Large intestine (tissue), 3 donors: Measurements from ENCODE around the gene CYSLTR2. TPM values are rescaled to one million over a fixed set of nuclear protein-coding genes. Genes with fewer than 3 reads are reported as not detected.
"Not testable (repeated sequence)": the region's sequence is repeated elsewhere in the genome, so short reads cannot be mapped to it uniquely, and the experiment has no call there.

Experiments
- DNase-seq, 2 donors: peaks; one replicate each; pipeline versions ENCODE4 v3.0.0 to v3.0.0-alpha.2; 2013
- H3K27ac ChIP-seq: one replicate; pipeline ENCODE4 v1.5.1; 2013; ENCODE audit warnings: low read length
- H3K27me3 ChIP-seq: 2 replicates; pipeline ENCODE4 v1.6.1; 2013; ENCODE audit warnings: low read length; ENCODE audit not compliant: control insufficient read depth, insufficient read depth
- H3K36me3 ChIP-seq: 2 replicates; pipeline ENCODE4 v1.6.1; 2013; ENCODE audit warnings: low read length; ENCODE audit not compliant: control insufficient read depth, insufficient read depth
- H3K4me1 ChIP-seq: one replicate; pipeline ENCODE4 v1.6.1; 2013; ENCODE audit warnings: low read length; ENCODE audit not compliant: control insufficient read depth, insufficient read depth
- H3K4me3 ChIP-seq: one replicate; pipeline ENCODE4 v1.5.1; 2013; ENCODE audit warnings: low read length
- H3K9me3 ChIP-seq: one replicate; pipeline ENCODE4 v1.6.1; 2013; ENCODE audit warnings: mild to moderate bottlenecking, low read depth, low read length, moderate library complexity; ENCODE audit not compliant: control insufficient read depth
- WGBS: methylation state at CpG from one replicate; pipeline ENCODE4 v1.1.5; 2013; ENCODE audit warnings: low lambda C conversion rate; ENCODE audit not compliant: insufficient coverage; 5-methylcytosine and 5-hydroxymethylcytosine counted together
- polyA plus RNA-seq: library from polyadenylated mRNA; unstranded; fragments of 120-200 nt; gene quantifications from one replicate; pipeline ENCODE4 v1.2.1, GENCODE V29; 2013

The CYSLTR2 gene
- polyA plus RNA-seq, 1 donor = 3.5 TPM

DNA sequence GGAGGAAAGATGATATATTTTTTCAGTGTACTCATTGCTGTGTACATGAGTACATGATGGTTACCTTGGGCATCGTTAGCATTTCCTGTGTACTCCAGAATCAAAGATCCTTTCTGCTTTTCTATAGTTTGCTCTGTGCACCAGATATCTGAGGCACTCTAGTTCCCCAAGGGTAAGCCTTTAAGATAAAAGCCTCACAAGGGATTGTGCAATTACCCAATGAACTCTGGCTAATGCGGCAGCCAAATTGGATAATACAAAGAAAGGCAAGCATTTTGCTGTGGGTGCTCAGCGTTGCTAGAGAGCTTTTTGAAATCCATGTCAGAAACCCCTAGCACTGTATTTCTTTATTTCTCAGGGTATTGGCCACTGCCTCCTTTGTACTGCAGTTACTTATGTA is 2.9 kb downstream of the CYSLTR2 start:
- no CpG with 5 or more reads among the region's 3 CpGs for WGBS
- Histone ChIP-seq H3K27me3 (no peaks in the 10 kb centered on the region), H3K27ac (peak overlapping the region; percentile 10), H3K36me3 (no peaks in the 10 kb centered on the region), H3K4me1 (peaks cover 2% of the 10 kb centered on the region), H3K9me3 (no peaks in the 10 kb centered on the region), H3K4me3 (no peak overlapping the region)
- DNase-seq = peak; percentile 35 to 81

DNA sequence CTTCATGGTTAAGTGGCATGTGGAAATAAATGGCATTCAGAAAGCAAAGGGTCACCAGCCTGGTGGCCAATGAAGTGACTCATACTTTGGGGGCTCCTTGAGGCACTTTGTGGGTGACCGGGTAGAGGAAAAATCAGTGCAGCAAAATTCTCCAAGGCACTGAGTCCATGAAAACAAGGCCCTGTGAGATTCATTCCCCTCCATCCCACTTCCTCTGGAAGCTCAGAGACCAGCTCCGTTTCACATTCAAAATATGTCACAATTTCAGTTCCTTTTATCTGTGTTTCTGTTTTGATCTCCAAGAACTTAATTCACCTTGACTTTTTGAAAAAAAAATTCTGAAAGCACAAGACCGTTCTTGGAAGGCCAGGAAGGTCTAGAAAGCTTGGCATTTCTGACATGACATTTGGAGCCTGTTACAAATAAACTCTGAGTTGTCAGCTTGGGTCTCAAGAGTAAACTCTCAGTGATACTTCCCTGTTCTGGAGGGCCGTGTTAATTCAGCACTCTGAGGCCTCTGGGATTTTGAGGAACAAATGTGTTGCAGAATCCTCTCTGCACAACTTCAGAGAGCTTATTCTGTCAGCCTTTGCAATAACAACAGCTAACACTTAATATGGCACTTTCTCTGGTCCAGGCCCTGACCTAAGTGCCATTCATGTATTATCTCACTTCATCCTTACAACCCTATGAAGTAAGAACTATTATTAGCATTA is 6.8 kb downstream of the CYSLTR2 start:
- no peaks in the 10 kb centered on the region for H3K36me3 ChIP-seq
- no peak overlapping the region for H3K27ac ChIP-seq
- no peak overlapping the region for H3K4me3 ChIP-seq
- peaks cover 2% of the 10 kb centered on the region for H3K4me1 ChIP-seq
- no CpG with 5 or more reads among the region's 4 CpGs for WGBS
- no peaks in the 10 kb centered on the region for H3K27me3 ChIP-seq
- no peaks in the 10 kb centered on the region for H3K9me3 ChIP-seq
- DNase-seq = no peak

DNA sequence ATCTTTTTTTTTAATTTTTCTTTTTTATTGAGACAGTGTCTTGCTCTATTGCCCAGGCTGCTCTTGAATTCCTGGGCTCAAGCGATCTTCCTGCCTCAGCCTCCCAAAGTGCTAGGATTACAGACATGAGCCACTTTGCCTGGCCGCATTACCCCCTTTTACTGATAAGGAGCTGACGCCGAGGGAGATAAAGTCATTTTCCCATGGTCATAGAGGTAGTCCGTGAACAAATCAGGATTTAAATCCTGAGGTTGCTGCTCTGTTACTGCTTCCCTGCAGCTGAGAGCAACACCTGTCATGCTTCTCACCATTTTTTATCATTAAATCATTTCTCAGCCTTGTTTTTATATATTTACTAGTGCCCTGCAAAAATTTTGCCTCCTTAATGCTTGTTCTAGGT is 7.4 kb downstream of the CYSLTR2 start:
- Histone ChIP-seq H3K36me3 (no peaks in the 10 kb centered on the region), H3K4me3 (no peak overlapping the region), H3K27ac (no peak overlapping the region), H3K9me3 (no peaks in the 10 kb centered on the region), H3K4me1 (peaks cover 2% of the 10 kb centered on the region), H3K27me3 (no peaks in the 10 kb centered on the region)
- DNase-seq = no peak
- 50% methylated on average over 1 of the region's 5 CpGs for WGBS

DNA sequence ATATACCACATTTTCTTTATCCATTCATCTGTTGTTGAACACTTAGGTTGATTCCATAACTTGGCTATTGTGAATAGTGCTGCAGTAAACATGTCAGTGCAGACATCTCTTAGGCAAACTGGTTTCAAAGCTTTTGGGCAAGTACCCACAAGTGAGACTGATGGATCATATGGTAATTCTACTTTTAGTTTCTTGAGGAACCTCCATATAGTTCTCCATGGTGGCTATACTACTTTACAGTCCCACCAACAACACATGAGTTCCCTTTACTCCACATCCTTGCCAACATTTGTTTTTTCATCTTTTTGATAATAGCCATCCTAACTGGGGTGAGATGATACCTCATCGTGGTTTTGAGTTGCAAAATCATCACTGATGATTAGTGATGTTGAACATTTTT is 8.5 kb downstream of the CYSLTR2 start:
- peaks cover 3% of the 10 kb centered on the region for H3K9me3 ChIP-seq
- no peak overlapping the region for H3K27ac ChIP-seq
- H3K27me3 ChIP-seq = no peaks in the 10 kb centered on the region
- DNase-seq = no peak
- no peaks in the 10 kb centered on the region for H3K36me3 ChIP-seq
- H3K4me1 ChIP-seq = no peaks in the 10 kb centered on the region
- no CpG with 5 or more reads among the region's 1 CpG for WGBS
- H3K4me3 ChIP-seq = no peak overlapping the region

DNA sequence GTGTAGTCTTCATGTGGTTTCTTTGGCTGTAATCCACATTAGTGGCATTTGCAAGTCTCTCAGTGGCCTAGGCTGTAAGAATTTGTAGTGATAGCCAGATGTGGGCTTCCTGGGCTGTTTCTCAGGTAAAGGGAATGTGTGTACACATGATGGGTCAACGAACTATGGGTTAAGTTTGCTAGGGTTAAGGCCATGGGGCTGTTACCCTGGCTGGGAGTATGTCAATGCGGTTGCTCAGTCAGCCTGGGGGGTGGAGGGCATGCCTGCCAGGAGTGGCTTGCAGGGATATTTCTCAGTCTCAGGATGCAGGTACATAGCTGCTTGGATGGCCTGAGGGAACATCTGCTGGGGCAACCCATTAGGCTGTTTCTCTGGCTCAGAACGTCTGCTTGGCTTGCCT is 13.4 kb downstream of the CYSLTR2 start:
- Histone ChIP-seq H3K9me3 (peaks cover 4% of the 10 kb centered on the region), H3K4me1 (no peaks in the 10 kb centered on the region)
- WGBS = no CpG with 5 or more reads among the region's 3 CpGs

GRCh38 chr13:48671421-48671820 is 17.7 kb downstream of the CYSLTR2 start:
- DNase-seq, H3K27ac ChIP-seq, H3K4me1 ChIP-seq, H3K27me3 ChIP-seq, H3K9me3 ChIP-seq, H3K36me3 ChIP-seq, H3K4me3 ChIP-seq: not testable (repeated sequence)
- no CpG with 5 or more reads among the region's 2 CpGs for WGBS

More for the DNA sequence above, 13.4 kb downstream of the CYSLTR2 start:
- Histone ChIP-seq H3K27ac (no peak overlapping the region), H3K4me3 (no peak overlapping the region), H3K27me3 (no peaks in the 10 kb centered on the region), H3K36me3 (no peaks in the 10 kb centered on the region)
- DNase-seq = no peak

- H3K27me3 ChIP-seq = no peaks in the 10 kb centered on the region
- H3K27ac ChIP-seq = no peak overlapping the region
- no peak overlapping the region for H3K4me3 ChIP-seq
- DNase-seq = no peak
- H3K36me3 ChIP-seq = no peaks in the 10 kb centered on the region
- H3K4me1 ChIP-seq = no peaks in the 10 kb centered on the region
- no CpG with 5 or more reads among the region's 1 CpG for WGBS
- H3K9me3 ChIP-seq = no peaks in the 10 kb centered on the region
Observed at GRCh38 chr13:48675247-48675646, 21.5 kb downstream of the CYSLTR2 start.

- H3K4me1 ChIP-seq = no peaks in the 10 kb centered on the region
- no peaks in the 10 kb centered on the region for H3K9me3 ChIP-seq
- no peak overlapping the region for H3K27ac ChIP-seq
- no peaks in the 10 kb centered on the region for H3K27me3 ChIP-seq
- no peak for DNase-seq
- 85% methylated on average over 3 of the region's 3 CpGs for WGBS
- no peak overlapping the region for H3K4me3 ChIP-seq
- H3K36me3 ChIP-seq = no peaks in the 10 kb centered on the region
Observed at GRCh38 chr13:48678316-48678715, 24.6 kb downstream of the CYSLTR2 start.

DNA sequence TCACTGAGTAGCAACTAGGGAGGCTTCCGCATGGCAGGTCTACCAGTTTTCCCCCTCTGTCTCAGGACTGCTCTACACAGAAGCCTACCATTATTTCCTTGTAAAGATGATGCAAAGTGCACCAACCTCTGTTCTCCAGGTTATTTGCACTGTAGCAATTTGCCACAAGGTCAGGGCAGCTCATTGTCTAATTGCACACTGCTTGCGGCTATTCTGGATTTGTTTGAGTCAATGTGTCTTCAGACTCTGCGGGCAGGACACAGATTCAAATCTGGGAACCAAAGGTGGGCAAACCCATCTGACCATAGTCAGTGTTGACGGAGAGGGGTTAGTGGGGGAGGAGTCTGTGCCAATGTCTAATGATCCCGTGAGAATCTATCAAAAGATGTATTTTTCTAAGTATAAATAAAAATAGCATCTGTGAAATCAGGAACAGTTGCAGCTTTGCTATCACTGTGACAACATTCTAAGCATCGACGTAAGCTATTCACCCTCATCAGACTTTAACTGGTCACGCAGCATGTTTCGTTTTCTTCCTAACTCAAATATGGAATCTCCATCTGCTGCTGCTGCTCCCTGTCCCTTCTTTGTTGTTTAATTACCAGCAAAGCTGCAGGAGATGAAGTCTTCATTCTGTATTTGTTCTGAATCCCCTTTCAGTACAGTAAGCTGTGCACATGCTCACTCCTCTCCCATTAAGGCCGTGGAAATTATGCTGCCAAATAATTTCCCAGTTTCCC is 26.4 kb downstream of the CYSLTR2 start:
- Histone ChIP-seq H3K27ac (no peak overlapping the region), H3K36me3 (no peaks in the 10 kb centered on the region), H3K27me3 (no peaks in the 10 kb centered on the region), H3K4me1 (no peaks in the 10 kb centered on the region), H3K9me3 (no peaks in the 10 kb centered on the region), H3K4me3 (no peak overlapping the region)
- WGBS = 86% methylated on average over 1 of the region's 10 CpGs
- DNase-seq = no peak

GRCh38 chr13:48680756-48681392 is 27.1 kb downstream of the CYSLTR2 start:
- Histone ChIP-seq H3K9me3 (no peaks in the 10 kb centered on the region), H3K27ac (no peak overlapping the region), H3K4me3 (no peak overlapping the region), H3K27me3 (no peaks in the 10 kb centered on the region), H3K36me3 (no peaks in the 10 kb centered on the region), H3K4me1 (no peaks in the 10 kb centered on the region)
- DNase-seq = no peak
- 71% methylated on average over 1 of the region's 6 CpGs for WGBS
